ENCODE data around the gene CHN1.

CHN1 gene

GRCh38 chr2:174766271-174766670 lies 238.9 kb downstream of the CHN1 start:
- TF ChIP-seq, protein P1, sequence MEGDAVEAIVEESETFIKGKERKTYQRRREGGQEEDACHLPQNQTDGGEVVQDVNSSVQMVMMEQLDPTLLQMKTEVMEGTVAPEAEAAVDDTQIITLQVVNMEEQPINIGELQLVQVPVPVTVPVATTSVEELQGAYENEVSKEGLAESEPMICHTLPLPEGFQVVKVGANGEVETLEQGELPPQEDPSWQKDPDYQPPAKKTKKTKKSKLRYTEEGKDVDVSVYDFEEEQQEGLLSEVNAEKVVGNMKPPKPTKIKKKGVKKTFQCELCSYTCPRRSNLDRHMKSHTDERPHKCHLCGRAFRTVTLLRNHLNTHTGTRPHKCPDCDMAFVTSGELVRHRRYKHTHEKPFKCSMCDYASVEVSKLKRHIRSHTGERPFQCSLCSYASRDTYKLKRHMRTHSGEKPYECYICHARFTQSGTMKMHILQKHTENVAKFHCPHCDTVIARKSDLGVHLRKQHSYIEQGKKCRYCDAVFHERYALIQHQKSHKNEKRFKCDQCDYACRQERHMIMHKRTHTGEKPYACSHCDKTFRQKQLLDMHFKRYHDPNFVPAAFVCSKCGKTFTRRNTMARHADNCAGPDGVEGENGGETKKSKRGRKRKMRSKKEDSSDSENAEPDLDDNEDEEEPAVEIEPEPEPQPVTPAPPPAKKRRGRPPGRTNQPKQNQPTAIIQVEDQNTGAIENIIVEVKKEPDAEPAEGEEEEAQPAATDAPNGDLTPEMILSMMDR (IDR thresholded peaks at IDR 0.05) = no peak

DNA sequence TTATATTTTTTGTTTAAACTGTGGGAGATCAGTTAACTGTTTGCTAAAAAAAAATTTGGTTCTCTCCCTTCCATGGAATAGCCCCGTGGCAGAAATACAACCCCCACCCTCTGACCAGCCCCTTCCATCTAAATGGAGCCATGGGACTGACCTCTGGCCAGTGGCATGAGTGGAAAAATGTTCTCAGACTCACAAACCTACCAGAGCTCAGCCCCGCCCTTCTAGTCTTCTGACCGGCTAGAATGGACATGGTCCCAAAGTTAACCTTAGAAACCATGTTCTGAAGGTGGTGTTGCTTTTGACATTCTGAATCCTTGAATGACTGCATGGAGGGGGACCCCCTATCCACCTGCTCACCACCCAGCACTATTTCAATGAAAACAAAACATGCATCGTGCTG lies 239.6 kb downstream of the CHN1 start:
- TF ChIP-seq, protein P1 (IDR thresholded peaks at IDR 0.05) = no peak

DNA sequence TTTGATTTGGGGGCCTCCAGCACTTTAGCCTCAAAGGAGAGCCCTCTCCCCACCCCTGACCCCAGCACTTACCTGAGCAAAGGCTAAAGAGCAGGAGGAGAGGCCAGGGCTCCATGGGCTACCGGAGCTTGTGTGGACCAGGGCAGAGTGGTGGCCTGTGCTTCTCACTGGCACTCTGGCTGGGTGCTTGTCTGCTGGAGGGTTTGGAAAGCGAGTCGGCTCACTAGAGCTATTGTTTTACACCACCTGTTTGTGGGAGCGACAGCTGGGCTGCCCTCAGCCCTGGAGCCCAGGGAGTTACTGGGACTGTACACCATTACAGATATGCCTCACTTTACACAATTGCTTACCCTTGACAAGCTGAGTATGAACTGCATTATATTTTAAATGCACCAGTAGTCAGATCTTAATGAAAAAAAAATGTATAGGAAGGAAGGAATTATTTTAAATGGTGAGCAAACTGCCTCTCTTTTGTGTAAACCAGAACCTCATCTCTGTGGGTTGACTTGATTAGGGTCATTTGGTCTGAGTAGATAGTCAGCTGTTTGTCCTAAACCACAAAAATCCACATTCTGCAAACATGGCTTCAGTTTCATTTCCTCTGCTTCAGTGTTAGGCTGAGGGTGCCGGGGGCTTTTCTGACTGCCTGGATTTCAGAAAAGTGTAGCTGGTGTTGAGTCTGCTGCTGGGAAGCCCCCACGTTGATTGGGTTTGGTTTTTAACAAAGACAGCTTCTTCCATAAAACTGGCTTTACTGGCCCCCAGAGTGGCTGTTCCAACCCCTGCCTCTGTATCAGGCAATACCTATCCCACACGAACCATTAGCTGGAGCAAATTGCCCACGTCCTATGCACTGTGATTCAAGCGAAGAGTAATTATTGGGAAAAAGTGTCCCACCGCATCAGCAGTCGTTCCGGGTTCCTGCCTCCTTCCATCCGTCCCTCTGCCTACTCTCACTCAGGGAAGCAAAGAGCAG lies 240.6 kb downstream of the CHN1 start, which contains the start of gene CHRNA1:
Gene CHRNA1 (minus strand): TSS at position 193 of the 976 bp plus-strand sequence. CDS start 78 bp downstream, at position 115.
- TF ChIP-seq, protein P1 (IDR thresholded peaks at IDR 0.05) = no peak

DNA sequence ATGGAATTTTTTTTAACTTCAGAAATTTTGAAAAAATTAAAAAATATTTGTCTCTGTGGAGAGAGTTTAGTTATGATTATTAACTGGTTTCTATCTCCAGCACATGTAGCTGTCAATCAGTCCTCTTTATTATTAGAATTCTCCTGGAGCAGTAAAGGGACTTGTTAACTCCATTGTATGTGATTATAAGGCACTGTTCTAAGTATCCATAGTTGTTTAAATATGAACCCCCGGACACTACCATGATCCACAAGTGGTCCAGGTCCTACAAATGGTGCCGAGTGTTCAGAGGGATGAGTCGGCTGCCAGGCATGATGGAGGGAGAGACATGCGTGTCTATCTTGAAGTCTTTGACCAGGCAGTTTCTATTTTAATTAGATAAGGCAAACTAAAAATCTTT lies 241.4 kb downstream of the CHN1 start:
- TF ChIP-seq, protein P1 (IDR thresholded peaks at IDR 0.05) = no peak

DNA sequence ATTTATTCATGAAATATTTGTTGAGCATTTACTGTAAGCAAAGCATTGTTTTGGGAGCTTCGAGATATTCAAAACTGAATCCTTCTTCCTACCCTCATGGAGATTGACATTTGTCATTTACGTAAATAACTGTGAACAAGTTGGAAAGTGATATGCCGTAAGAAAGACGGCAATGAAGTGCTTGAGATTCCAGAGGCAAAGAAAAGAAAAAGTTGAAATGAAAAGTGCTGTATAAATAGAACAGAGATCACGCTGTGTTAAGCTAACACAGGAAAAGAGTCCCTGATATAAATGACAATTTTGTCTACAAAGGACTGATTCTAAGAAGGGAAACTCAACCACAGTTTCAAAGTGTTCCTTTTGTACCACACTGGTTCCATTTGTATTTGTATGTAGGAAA lies 242.7 kb downstream of the CHN1 start:
- TF ChIP-seq, protein P1 (IDR thresholded peaks at IDR 0.05) = no peak

GRCh38 chr2:174761837-174762236 lies 243.3 kb downstream of the CHN1 start:
- TF ChIP-seq, protein P1 (IDR thresholded peaks at IDR 0.05) = no peak

- TF ChIP-seq, protein P1 (IDR thresholded peaks at IDR 0.05) = no peak
Measured at GRCh38 chr2:174760845-174761473, 244.2 kb downstream of the CHN1 start.
